IPS-NIHi11 (cell line): ENCODE measurements around the gene KATNB1.
"Not testable (repeated sequence)": the region's sequence is repeated elsewhere in the genome, so short reads cannot be mapped to it uniquely, and the experiment has no call there.

ENCODE experiments used
- DNase-seq: peaks from one replicate; pipeline ENCODE4 v3.0.0; 2012; ENCODE audit warnings: mixed read lengths, low spot score

The KATNB1 gene

GRCh38 chr16:57743886-57744641 is 8.5 kb downstream of the KATNB1 start:
- no peak for DNase-seq

DNA sequence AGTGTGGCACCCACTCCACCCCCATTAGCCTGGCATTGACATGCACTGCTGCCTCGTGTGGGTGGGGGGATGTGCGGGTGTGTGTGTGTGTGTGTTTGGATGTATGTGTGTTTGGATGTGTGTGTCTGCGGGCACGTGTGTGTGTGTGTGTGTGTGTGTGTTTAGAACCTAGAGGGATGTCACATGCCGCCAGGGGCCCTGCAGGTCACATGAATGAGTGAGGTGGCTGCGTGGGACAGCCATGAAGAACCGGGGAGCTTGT is 9.0 kb downstream of the KATNB1 start:
- DNase-seq = no peak

DNA sequence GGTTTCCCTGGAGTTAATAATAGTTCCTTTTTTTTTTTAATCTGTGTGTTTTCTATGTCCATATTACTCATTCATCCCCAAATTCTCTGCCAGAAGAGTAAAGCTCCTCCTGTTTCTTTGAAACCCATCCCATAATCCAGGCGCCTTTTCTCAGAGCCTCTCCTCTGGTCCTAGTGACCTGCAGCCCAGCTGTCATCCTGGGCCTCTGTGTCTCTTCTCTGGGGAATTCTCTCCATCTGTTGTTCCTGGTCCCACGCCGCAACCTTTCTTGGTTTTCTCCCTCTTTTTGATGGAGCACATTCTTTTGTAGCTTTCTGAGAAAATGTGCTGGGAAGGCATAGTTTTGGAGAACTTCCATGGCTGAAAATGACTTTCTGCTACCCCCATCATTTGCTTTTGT is 10.2 kb downstream of the KATNB1 start:
- DNase-seq = no peak

DNA sequence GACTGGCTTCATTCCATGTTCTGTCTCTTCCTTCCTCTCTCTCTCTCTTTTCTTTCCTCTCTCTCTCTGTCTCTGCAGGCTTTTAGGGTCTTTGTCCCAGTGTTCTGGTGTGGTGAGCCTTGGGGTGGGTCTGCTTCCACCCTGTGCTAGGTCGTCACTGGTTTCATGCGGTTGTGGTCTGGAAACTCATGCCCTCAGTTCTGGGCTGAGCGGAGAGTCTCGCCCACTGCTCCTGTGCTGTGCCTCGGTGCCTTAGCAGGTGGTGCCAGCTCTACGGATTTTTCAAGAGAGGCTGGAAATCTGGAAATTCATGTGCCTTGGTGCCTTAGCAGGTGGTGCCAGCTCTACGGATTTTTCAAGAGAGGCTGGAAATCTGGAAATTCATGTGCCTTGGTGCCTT is 10.7 kb downstream of the KATNB1 start:
- not testable (repeated sequence) for DNase-seq

DNA sequence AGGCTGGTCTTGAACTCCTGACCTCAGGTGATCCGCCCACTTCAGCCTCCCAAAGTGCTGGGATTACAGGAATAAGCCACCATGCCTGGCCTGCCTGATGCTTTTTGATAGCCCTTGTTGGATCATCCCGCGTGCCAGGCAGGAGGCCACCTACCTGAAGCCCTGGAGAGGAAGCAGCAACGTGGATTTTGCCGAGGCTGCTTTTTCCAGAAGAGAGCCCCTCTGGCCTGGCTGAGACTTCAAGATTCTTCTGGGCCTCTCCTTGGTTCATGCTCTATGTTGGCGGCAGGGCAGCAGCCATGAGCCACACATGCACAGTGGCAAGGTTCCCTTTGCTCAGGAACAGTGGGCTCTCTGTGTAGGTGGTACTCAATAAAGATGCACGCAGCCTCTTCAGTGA is 11.5 kb downstream of the KATNB1 start:
- no peak for DNase-seq

GRCh38 chr16:57747496-57747895 is 11.9 kb downstream of the KATNB1 start:
- DNase-seq = no peak

- no peak for DNase-seq
These were observed 12.4 kb downstream of the KATNB1 start for GRCh38 chr16:57747996-57748395.

GRCh38 chr16:57748596-57748995 is 13.0 kb downstream of the KATNB1 start:
- no peak for DNase-seq

GRCh38 chr16:57749101-57749692 is 13.6 kb downstream of the KATNB1 start:
- no peak for DNase-seq

GRCh38 chr16:57749856-57750452 is 14.4 kb downstream of the KATNB1 start:
- no peak for DNase-seq

- DNase-seq = no peak
These were observed 15.4 kb downstream of the KATNB1 start for GRCh38 chr16:57750796-57751538.

DNA sequence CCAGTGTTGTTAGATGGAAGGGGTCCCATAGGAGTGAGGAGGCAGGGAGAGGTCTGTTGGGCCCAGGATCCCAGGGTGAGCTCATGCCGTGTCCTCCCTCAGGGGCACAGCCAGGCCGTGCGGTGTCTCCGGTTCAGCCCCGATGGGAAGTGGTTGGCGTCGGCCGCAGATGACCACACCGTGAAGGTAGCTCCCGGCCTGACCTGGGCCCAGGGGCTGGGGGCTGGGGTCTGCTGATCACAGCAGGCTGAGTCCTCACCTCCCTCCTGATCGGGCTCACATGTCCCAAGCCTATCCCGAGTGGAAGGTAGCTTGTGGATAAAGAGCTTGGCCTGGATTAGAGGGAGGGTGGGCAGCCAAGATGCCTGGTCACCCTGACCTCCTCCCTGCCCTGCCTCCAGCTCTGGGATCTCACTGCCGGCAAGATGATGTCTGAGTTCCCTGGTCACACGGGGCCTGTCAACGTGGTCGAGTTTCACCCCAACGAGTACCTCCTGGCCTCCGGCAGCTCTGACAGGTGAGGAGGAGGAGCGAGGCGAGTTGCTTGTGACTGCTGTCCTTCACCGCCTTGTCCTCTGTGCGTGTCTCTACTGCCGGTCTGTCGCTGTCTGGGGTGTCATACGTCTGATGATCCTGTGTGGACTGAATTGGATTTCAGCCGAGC is 16.1 kb downstream of the KATNB1 start:
- DNase-seq = no peak

- no peak for DNase-seq
These were observed 16.6 kb downstream of the KATNB1 start for GRCh38 chr16:57752203-57752580.

DNA sequence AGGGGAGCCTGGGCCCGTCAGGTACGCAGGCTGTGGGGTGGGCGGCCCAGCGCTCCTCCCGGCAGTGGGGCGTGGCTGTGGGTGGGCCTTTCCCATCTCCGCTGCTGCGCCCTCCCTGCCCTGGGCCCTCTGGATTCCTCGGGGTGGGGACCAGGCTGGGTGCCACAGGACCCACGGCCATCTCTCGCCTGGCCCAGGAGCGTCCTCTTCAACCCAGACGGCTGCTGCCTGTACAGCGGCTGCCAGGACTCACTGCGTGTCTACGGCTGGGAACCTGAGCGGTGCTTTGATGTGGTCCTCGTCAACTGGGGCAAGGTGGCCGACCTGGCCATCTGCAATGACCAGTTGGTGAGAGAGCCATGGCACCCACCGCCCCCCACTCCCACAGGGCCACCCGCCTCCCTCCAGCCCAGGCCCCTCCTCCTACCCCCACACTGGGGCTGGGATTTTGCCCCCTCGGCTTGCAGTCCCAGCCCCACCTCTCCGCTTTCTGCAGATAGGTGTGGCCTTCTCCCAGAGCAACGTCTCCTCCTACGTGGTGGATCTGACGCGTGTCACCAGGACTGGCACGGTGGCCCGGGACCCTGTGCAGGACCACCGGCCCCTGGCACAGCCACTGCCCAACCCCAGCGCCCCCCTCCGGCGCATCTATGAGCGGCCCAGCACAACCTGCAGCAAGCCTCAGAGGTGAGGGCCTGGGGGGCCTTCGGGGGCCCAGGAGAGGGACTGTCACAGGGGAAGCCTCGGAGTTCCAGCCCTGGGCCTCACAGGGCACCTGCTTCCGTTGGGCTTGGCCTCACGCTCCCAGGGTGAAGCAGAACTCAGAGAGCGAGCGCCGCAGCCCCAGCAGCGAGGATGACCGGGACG is 17.2 kb downstream of the KATNB1 start:
- DNase-seq = no peak

- no peak for DNase-seq
These were observed 18.1 kb downstream of the KATNB1 start for GRCh38 chr16:57753448-57754353.

GRCh38 chr16:57754354-57755060 is 18.9 kb downstream of the KATNB1 start:
- DNase-seq = no peak

DNA sequence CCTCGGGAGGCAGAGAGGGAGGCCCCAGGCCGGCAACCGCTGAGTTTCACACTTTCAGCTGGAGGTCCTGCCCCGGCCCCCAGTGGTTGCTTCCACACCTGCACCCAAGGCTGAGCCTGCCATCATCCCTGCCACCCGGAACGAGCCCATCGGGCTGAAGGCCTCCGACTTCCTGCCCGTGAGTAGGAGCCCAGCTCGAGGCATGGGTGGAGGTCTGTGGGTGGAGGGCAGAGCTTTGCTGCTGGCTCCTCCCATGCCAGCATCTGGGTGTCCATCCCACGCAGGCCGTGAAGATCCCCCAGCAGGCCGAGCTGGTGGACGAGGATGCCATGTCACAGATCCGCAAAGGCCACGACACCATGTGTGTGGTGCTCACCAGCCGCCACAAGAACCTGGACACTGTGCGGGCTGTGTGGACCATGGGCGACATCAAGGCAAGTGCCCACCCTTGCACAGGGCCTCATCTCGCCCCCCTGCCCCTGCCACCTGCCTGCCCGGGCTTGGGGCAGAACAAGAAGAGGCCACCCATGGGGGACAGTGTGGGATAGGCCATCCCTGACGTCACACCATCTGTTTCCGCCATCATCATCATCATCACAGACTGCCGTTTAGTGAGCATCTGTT is 19.6 kb downstream of the KATNB1 start:
- DNase-seq = no peak

GRCh38 chr16:57755726-57756423 is 20.3 kb downstream of the KATNB1 start:
- no peak for DNase-seq
